ENCODE measurements around the gene JAZF1.

DNA sequence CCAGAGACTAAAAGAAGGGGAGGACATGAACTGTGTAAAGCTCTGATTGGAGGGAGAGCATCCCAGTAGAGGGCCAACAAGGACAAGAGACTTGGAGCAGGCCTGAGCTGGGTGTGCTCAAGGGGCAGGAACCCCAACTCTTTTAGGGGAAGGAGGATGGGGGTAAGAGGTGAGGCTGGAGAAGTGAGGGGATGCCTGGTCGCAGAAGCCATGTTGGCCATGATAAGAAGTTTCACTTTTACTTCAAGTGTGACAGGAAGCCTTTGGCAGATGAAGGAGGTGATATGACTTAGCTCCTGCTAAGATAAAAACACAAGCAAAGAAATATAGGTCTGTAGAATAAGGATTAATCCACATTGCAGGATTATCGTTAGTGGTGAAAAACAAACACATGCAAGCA is 208.3 kb downstream of the JAZF1 start:
- TF ChIP-seq, protein P1, sequence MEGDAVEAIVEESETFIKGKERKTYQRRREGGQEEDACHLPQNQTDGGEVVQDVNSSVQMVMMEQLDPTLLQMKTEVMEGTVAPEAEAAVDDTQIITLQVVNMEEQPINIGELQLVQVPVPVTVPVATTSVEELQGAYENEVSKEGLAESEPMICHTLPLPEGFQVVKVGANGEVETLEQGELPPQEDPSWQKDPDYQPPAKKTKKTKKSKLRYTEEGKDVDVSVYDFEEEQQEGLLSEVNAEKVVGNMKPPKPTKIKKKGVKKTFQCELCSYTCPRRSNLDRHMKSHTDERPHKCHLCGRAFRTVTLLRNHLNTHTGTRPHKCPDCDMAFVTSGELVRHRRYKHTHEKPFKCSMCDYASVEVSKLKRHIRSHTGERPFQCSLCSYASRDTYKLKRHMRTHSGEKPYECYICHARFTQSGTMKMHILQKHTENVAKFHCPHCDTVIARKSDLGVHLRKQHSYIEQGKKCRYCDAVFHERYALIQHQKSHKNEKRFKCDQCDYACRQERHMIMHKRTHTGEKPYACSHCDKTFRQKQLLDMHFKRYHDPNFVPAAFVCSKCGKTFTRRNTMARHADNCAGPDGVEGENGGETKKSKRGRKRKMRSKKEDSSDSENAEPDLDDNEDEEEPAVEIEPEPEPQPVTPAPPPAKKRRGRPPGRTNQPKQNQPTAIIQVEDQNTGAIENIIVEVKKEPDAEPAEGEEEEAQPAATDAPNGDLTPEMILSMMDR (IDR thresholded peaks at IDR 0.05; ENCODE audit: poor library complexity) = no peak
- TF ChIP-seq EZH2 (IDR thresholded peaks at IDR 0.05; ENCODE audit: borderline replicate concordance) = no peak

All from hepatocyte (in vitro differentiated cells).